GM23338 (cell line): ENCODE results near the gene VPS8. TPM values are rescaled to one million over a fixed set of nuclear protein-coding genes. Genes with fewer than 3 reads are reported as not detected.

Experiments used
- ATAC-seq: fragments of 200-7000 bp; cut with Tn5 transposase; 3 replicates; pipeline ENCODE4 v1.9.1; 2020
- DNase-seq: peaks from one replicate; pipeline ENCODE4 v3.0.0-alpha.2; 2015; ENCODE audit warnings: low spot score
- H2AFZ ChIP-seq: fragments of 200-600 bp; sonication (generic); 2 replicates; pipeline ENCODE4 v1.8.0; 2016; ENCODE audit warnings: antibody characterized with exemption, mild to moderate bottlenecking, moderate library complexity
- H3F3A ChIP-seq: fragments of 200-600 bp; sonication (generic); replicated peaks from 2 replicates; pipeline ENCODE4 v1.8.0; 2017; ENCODE audit warnings: antibody characterized with exemption, mixed run types, low read depth
- H3K27ac ChIP-seq: fragments of 200-600 bp; sonication (generic); 2 replicates; pipeline ENCODE4 v1.6.1; 2016; ENCODE audit warnings: low read depth
- H3K27me3 ChIP-seq: fragments of 200-600 bp; sonication (generic); 2 replicates; pipeline ENCODE4 v1.8.0; 2016; ENCODE audit warnings: mild to moderate bottlenecking, mixed run types, moderate library complexity; ENCODE audit not compliant: insufficient read depth
- H3K36me3 ChIP-seq: fragments of 200-600 bp; sonication (generic); 2 replicates; pipeline ENCODE4 v1.8.0; 2016; ENCODE audit warnings: mild to moderate bottlenecking; ENCODE audit not compliant: insufficient read depth
- H3K4me1 ChIP-seq: fragments of 200-600 bp; sonication (generic); 2 replicates; pipeline ENCODE4 v1.8.0; 2016; ENCODE audit warnings: mild to moderate bottlenecking, moderate library complexity; ENCODE audit not compliant: insufficient read depth
- H3K4me2 ChIP-seq: fragments of 200-600 bp; sonication (generic); 2 replicates; pipeline ENCODE4 v1.7.1; 2017; ENCODE audit warnings: mixed run types
- H3K4me3 ChIP-seq: fragments of 200-600 bp; sonication (generic); 2 replicates; pipeline ENCODE4 v1.6.1; 2016; ENCODE audit warnings: mixed run types
- H3K79me2 ChIP-seq: fragments of 200-600 bp; sonication (generic); replicated peaks from 2 replicates; pipeline ENCODE4 v1.8.0; 2017; ENCODE audit warnings: mild to moderate bottlenecking; ENCODE audit not compliant: insufficient read depth
- H3K9me2 ChIP-seq: fragments of 200-600 bp; sonication (generic); 2 replicates; pipeline ENCODE4 v1.8.0; 2017; ENCODE audit not compliant: insufficient read depth
- H4K20me1 ChIP-seq: fragments of 200-600 bp; sonication (generic); replicated peaks from 2 replicates; pipeline ENCODE4 v1.8.0; 2017; ENCODE audit warnings: mild to moderate bottlenecking; ENCODE audit not compliant: insufficient read depth
- H3K27ac Mint-ChIP-seq: 2 replicates; pipeline ENCODE4 v1.8.0; 2020; ENCODE audit warnings: inconsistent platforms, mild to moderate bottlenecking, moderate library complexity, mixed read lengths
- H3K27me3 Mint-ChIP-seq: 3 replicates; pipeline ENCODE4 v1.8.0; 2022; ENCODE audit warnings: low read depth, mild to moderate bottlenecking, moderate library complexity, mixed read lengths, inconsistent platforms; ENCODE audit not compliant: insufficient read depth, poor library complexity
- H3K36me3 Mint-ChIP-seq: 3 replicates; pipeline ENCODE4 v1.8.0; 2021; ENCODE audit warnings: low read depth, mild to moderate bottlenecking, inconsistent platforms, moderate library complexity, mixed read lengths
- H3K4me1 Mint-ChIP-seq: 3 replicates; pipeline ENCODE4 v1.8.0; 2020; ENCODE audit warnings: mild to moderate bottlenecking, inconsistent platforms, mixed read lengths
- H3K4me3 Mint-ChIP-seq: 3 replicates; pipeline ENCODE4 v1.8.0; 2021; ENCODE audit warnings: moderate library complexity, mild to moderate bottlenecking, inconsistent platforms, mixed read lengths
- H3K9me3 Mint-ChIP-seq: 3 replicates; pipeline ENCODE4 v1.8.0; 2020; ENCODE audit warnings: moderate library complexity, mild to moderate bottlenecking, inconsistent platforms, mixed read lengths
- CREB1 ChIP-seq: fragments of 250-450 bp; sonication (Bioruptor Pico); IDR thresholded peaks from 2 replicates; pipeline ENCODE4 v1.5.0; 2020; ENCODE audit warnings: low read depth, mild to moderate bottlenecking, moderate library complexity
- CTCF ChIP-seq, 2 experiments: fragments of 200-600 bp in 1 of 2; sonication (generic) in 1 of 2; conservative IDR thresholded peaks; 2 replicates each; pipeline versions ENCODE4 v1.5.1 to v1.6.1; 2016 to 2017; ENCODE audit warnings: antibody characterized with exemption in 2 of 2, low read depth in 2 of 2, mild to moderate bottlenecking in 2 of 2, moderate library complexity in 1 of 2
- ETS1 ChIP-seq: IDR thresholded peaks from 2 replicates; pipeline ENCODE4 v1.6.1; 2016; ENCODE audit warnings: antibody characterized with exemption
- EZH2phosphoT487 ChIP-seq: fragments of 200-600 bp; sonication (generic); IDR thresholded peaks from one replicate; pipeline ENCODE4 v1.8.1; 2018; ENCODE audit warnings: antibody characterized with exemption; ENCODE audit not compliant: unreplicated experiment
- JUNB ChIP-seq: IDR thresholded peaks from one replicate; pipeline ENCODE4 v1.6.1; 2016; ENCODE audit warnings: antibody characterized with exemption; ENCODE audit not compliant: unreplicated experiment
- NANOG ChIP-seq: IDR thresholded peaks from 2 replicates; pipeline ENCODE4 v1.6.1; 2016; ENCODE audit warnings: antibody characterized with exemption, borderline replicate concordance
- POLR2AphosphoS5 ChIP-seq: IDR thresholded peaks from 2 replicates; pipeline ENCODE4 v1.6.1; 2016; ENCODE audit warnings: antibody characterized with exemption, low read depth
- REST ChIP-seq: IDR thresholded peaks from one replicate; pipeline ENCODE4 v1.6.1; 2018; ENCODE audit warnings: antibody characterized with exemption; ENCODE audit not compliant: unreplicated experiment
- STAT1 ChIP-seq: IDR thresholded peaks from one replicate; pipeline ENCODE4 v1.6.1; 2016; ENCODE audit warnings: antibody characterized with exemption; ENCODE audit not compliant: unreplicated experiment
- ZNF331 ChIP-seq: fragments of 250-450 bp; sonication (Bioruptor Pico); IDR thresholded peaks from 2 replicates; pipeline ENCODE4 v1.5.0; 2020; ENCODE audit warnings: low read depth, mild to moderate bottlenecking, moderate library complexity
- polyA plus RNA-seq: library from polyadenylated mRNA; unstranded; fragments of >200 nt; fragmentation: Nextera tagmentation; extraction: Ambion mirVana; gene quantifications from 2 replicates; pipeline ENCODE4 v1.2.1, GENCODE V29; 2016
- total RNA-seq: library from RNA; depleted of rRNA; stranded (reverse); fragments of >200 nt; shearing (Covaris generic); gene quantifications from 2 replicates; pipeline ENCODE4 v1.2.3, GENCODE V29; 2014

VPS8 gene
- total and polyA plus RNA-seq, 2 experiments from 2014 or later = 17.3 to 45.5 TPM

- TF ChIP-seq CTCF (conservative IDR thresholded peaks at IDR 0.05; ENCODE audit: low read depth in 2 of 2) = no peak
These were observed 277.8 kb downstream of the VPS8 start (continued) for GRCh38 chr3:185089751-185090150.

- Histone ChIP-seq H3K4me3 (no peak overlapping the region), H3K27ac (no peak overlapping the region), H3K4me2 (no peak overlapping the region), H3K27me3 (no peaks in the 10 kb centered on the region), H3K79me2 (no peaks in the 10 kb centered on the region), H3K36me3 (no peaks in the 10 kb centered on the region), H4K20me1 (no peaks in the 10 kb centered on the region), H3K4me1 (peaks cover 5% of the 10 kb centered on the region; the same call in 1 of the 2 replicates), H3K9me2 (no peaks in the 10 kb centered on the region), H3F3A (no peaks in the 10 kb centered on the region), H2AFZ (no peak overlapping the region)
- ATAC-seq = no peak
- no peak overlapping the region for H3K27ac Mint-ChIP-seq
- H3K9me3 Mint-ChIP-seq = no peaks in the 10 kb centered on the region
- no peak overlapping the region for H3K4me3 Mint-ChIP-seq
- peaks cover 7% of the 10 kb centered on the region for H3K4me1 Mint-ChIP-seq
- H3K27me3 Mint-ChIP-seq = peaks cover 4% of the 10 kb centered on the region
- H3K36me3 Mint-ChIP-seq = no peaks in the 10 kb centered on the region
- TF ChIP-seq REST (no peak), CTCF (conservative IDR thresholded peaks at IDR 0.05; ENCODE audit: low read depth in 2 of 2) (no peak), EZH2phosphoT487 (no peak), NANOG (no peak), POLR2AphosphoS5 (no peak), JUNB (no peak), ZNF331 (CRISPR knock-in tag) (no peak), STAT1 (no peak), ETS1 (no peak), CREB1 (CRISPR knock-in tag) (no peak)
- DNase-seq = no peak
These were observed 278.8 kb downstream of the VPS8 start for GRCh38 chr3:185090811-185091210.
